Neuronal stem cell (in vitro differentiated cells): Measurements from ENCODE around the gene ZSCAN32.

ENCODE experiments used
- DNase-seq: peaks from one replicate; pipeline ENCODE4 v3.0.0-alpha.2; 2013; ENCODE audit warnings: low spot score
- H2AFZ ChIP-seq: one replicate; pipeline ENCODE4 v1.6.1; 2013; ENCODE audit warnings: mild to moderate bottlenecking, low read length, inconsistent platforms
- H2AK5ac ChIP-seq: 2 replicates; pipeline ENCODE4 v1.6.1; 2013; ENCODE audit warnings: low read depth, mild to moderate bottlenecking, inconsistent platforms, low read length, moderate library complexity, mixed read lengths
- H2BK120ac ChIP-seq: 2 replicates; pipeline ENCODE4 v1.6.1; 2013; ENCODE audit warnings: low read depth, mild to moderate bottlenecking, inconsistent platforms, low read length, moderate library complexity, mixed read lengths
- H2BK12ac ChIP-seq: one replicate; pipeline ENCODE4 v1.6.1; 2013; ENCODE audit warnings: low read length, inconsistent platforms
- H2BK15ac ChIP-seq: 2 replicates; pipeline ENCODE4 v1.6.1; 2013; ENCODE audit warnings: mild to moderate bottlenecking, low read length, inconsistent platforms, mixed read lengths
- H2BK5ac ChIP-seq: one replicate; pipeline ENCODE4 v1.6.1; 2013; ENCODE audit warnings: inconsistent platforms, mild to moderate bottlenecking, low read length, moderate library complexity
- H3K14ac ChIP-seq: one replicate; pipeline ENCODE4 v1.6.1; 2013; ENCODE audit warnings: low read length, inconsistent platforms
- H3K18ac ChIP-seq: 2 replicates; pipeline ENCODE4 v1.6.1; 2013; ENCODE audit warnings: low read length, inconsistent platforms
- H3K23ac ChIP-seq: 2 replicates; pipeline ENCODE4 v1.6.1; 2013; ENCODE audit warnings: low read depth, mild to moderate bottlenecking, mixed read lengths, low read length, inconsistent platforms; ENCODE audit not compliant: poor library complexity
- H3K27ac ChIP-seq: replicated peaks from 3 replicates; pipeline ENCODE4 v1.5.1; 2013; ENCODE audit warnings: low read length, inconsistent platforms
- H3K27me3 ChIP-seq, 3 experiments: 2 replicates each; pipeline ENCODE4 v1.6.1; 2013; ENCODE audit warnings: low read length in 3 of 3, mild to moderate bottlenecking in 2 of 3, inconsistent platforms in 1 of 3, low read depth in 1 of 3, mixed read lengths in 1 of 3, moderate library complexity in 1 of 3; ENCODE audit not compliant: control insufficient read depth in 3 of 3, insufficient read depth in 3 of 3
- H3K36me3 ChIP-seq, 2 donors: replicated peaks in 1 of 2; 2 replicates each; pipeline ENCODE4 v1.6.1; 2013; ENCODE audit warnings: low read length in 2 of 2; ENCODE audit not compliant: control insufficient read depth in 2 of 2, insufficient read depth in 2 of 2
- H3K4ac ChIP-seq: 2 replicates; pipeline ENCODE4 v1.6.1; 2013; ENCODE audit warnings: inconsistent platforms, mild to moderate bottlenecking, low read length, moderate library complexity
- H3K4me1 ChIP-seq, 2 donors: 1 replicate in 1 of 2; 2 replicates in 1 of 2; pipeline ENCODE4 v1.6.1; 2013; ENCODE audit warnings: low read length in 2 of 2, low read depth in 1 of 2; ENCODE audit not compliant: control insufficient read depth in 2 of 2, insufficient read depth in 1 of 2
- H3K4me2 ChIP-seq: one replicate; pipeline ENCODE4 v1.6.1; 2013; ENCODE audit warnings: mild to moderate bottlenecking, low read length, inconsistent platforms; ENCODE audit not compliant: insufficient read depth, poor library complexity, severe bottlenecking
- H3K4me3 ChIP-seq, 2 donors: 2 replicates each; pipeline ENCODE4 v1.5.1; 2013; ENCODE audit warnings: low read length in 2 of 2, mild to moderate bottlenecking in 2 of 2, inconsistent platforms in 1 of 2, moderate library complexity in 1 of 2
- H3K79me1 ChIP-seq: one replicate; pipeline ENCODE4 v1.6.1; 2013; ENCODE audit warnings: low read depth, mild to moderate bottlenecking, inconsistent platforms, low read length, moderate library complexity
- H3K9ac ChIP-seq: one replicate; pipeline ENCODE4 v1.6.1; 2013; ENCODE audit warnings: mild to moderate bottlenecking, low read depth, low read length, inconsistent platforms; ENCODE audit not compliant: poor library complexity
- H3K9me3 ChIP-seq, 2 donors: replicated peaks in 1 of 2; 2 replicates each; pipeline versions ENCODE3 to v1.6.1; 2013; ENCODE audit warnings: low read length in 2 of 2, mild to moderate bottlenecking in 2 of 2, inconsistent platforms in 1 of 2, low read depth in 1 of 2, mixed read lengths in 1 of 2, moderate library complexity in 1 of 2; ENCODE audit not compliant: control insufficient read depth in 2 of 2, insufficient read depth in 1 of 2
- H4K8ac ChIP-seq: one replicate; pipeline ENCODE4 v1.6.1; 2013; ENCODE audit warnings: low read depth, mild to moderate bottlenecking, inconsistent platforms, low read length, moderate library complexity
- H4K91ac ChIP-seq: one replicate; pipeline ENCODE4 v1.6.1; 2013; ENCODE audit warnings: low read length, low read depth, mild to moderate bottlenecking, inconsistent platforms; ENCODE audit not compliant: poor library complexity
- WGBS, 2 donors: extraction: QIAGEN DNeasy Blood & Tissue Kit; methylation state at CpG; one replicate each; pipeline ENCODE4 v1.1.7; 2013; ENCODE audit warnings: missing lambda C conversion rate in 2 of 2, mixed read lengths in 1 of 2; ENCODE audit not compliant: insufficient read length in 2 of 2, insufficient replicate concordance in 1 of 2; ENCODE audit errors: extremely low coverage in 2 of 2; 5-methylcytosine and 5-hydroxymethylcytosine counted together

Gene ZSCAN32

DNA sequence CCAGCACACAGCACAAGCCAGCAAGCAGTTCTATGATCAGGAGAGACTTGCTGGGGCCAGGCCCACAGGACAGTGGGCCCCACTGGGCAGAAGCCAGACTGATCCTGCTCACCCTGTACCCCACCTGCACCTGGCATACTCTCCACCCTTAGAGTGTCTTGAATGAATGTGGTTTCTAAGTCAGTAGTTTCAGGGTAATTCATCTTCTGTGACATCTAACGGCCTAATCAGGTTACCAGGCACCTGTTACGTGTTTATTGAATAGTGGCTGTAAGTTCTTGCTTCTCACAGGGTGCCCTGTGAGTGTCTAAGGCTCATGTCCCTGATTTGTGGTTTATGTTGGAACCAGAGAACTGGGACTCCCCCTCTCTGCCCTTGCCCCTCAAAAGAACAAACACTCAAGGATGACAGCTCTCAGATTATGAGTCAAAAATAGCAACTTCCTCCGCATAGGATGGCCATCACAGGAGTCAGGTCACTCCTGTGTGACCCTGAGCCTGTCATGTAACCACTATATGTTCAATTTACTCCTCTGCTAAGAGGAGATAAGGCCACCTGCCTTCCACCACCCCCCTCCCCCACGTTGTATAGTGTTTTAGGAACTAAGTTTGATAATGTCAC is 52.1 kb downstream of the ZSCAN32 start:
- no peak overlapping the region for H3K4me3 ChIP-seq
- no peak overlapping the region for H3K23ac ChIP-seq
- H3K27ac ChIP-seq: no peak overlapping the region
- no peak overlapping the region for H3K14ac ChIP-seq
- H3K79me1 ChIP-seq: no peaks in the 10 kb centered on the region
- H3K4me1 ChIP-seq: no peaks in the 10 kb centered on the region
- no peak overlapping the region for H3K18ac ChIP-seq
- H2BK15ac ChIP-seq: no peak overlapping the region
- H3K9ac ChIP-seq: no peak overlapping the region
- no peaks in the 10 kb centered on the region for H3K36me3 ChIP-seq
- no peak overlapping the region for H2AK5ac ChIP-seq
- no peak overlapping the region for H4K91ac ChIP-seq
- H3K4ac ChIP-seq: no peak overlapping the region
- WGBS, 2 donors: no CpG with 5 or more reads among the region's 4 CpGs
- no peak overlapping the region for H2BK12ac ChIP-seq
- no peak overlapping the region for H2AFZ ChIP-seq
- no peak overlapping the region for H4K8ac ChIP-seq
- H3K4me2 ChIP-seq: no peak overlapping the region
- H3K9me3 ChIP-seq: peaks cover 0 to 4% of the 10 kb centered on the region in 2 donors
- DNase-seq: no peak
- peaks cover 0 to 4% (median 1%) of the 10 kb centered on the region in 3 experiments for H3K27me3 ChIP-seq
- no peak overlapping the region for H2BK5ac ChIP-seq
- H2BK120ac ChIP-seq: no peak overlapping the region

DNA sequence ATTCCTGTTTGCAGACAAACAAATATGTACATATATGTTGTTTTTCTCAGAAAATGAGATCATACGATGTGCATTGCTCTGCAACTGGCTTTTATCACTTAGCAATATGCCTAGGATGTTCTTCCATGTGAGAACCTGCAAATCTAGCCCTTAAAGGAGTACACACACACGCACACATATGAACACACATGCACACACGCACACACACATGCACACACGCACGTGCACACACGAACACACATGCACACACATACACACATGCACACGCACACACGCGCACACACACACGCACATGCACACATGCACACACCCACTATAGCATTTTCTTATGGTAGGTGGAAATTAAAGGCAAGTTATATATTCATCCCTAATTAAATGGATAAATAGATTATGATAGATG is 53.2 kb downstream of the ZSCAN32 start:
- Histone ChIP-seq H3K4me2 (no peak overlapping the region), H3K36me3 (no peaks in the 10 kb centered on the region), H3K9ac (no peak overlapping the region), H3K4ac (no peak overlapping the region), H2BK15ac (no peak overlapping the region), H3K27me3 (peaks cover 0 to 4% (median 1%) of the 10 kb centered on the region in 3 experiments), H3K4me1 (no peaks in the 10 kb centered on the region), H2AFZ (no peak overlapping the region), H2BK5ac (no peak overlapping the region), H3K18ac (no peak overlapping the region), H3K23ac (no peak overlapping the region), H2BK120ac (no peak overlapping the region), H3K9me3 (peaks cover 0 to 4% of the 10 kb centered on the region in 2 donors), H3K79me1 (no peaks in the 10 kb centered on the region), H4K91ac (no peak overlapping the region), H2BK12ac (no peak overlapping the region), H4K8ac (no peak overlapping the region), H3K14ac (no peak overlapping the region), H2AK5ac (no peak overlapping the region), H3K4me3 (peak overlapping the region in 1 of 2 donors; percentile 75), H3K27ac (no peak overlapping the region)
- no peak for DNase-seq
- WGBS, 2 donors: no CpG with 5 or more reads among the region's 10 CpGs

DNA sequence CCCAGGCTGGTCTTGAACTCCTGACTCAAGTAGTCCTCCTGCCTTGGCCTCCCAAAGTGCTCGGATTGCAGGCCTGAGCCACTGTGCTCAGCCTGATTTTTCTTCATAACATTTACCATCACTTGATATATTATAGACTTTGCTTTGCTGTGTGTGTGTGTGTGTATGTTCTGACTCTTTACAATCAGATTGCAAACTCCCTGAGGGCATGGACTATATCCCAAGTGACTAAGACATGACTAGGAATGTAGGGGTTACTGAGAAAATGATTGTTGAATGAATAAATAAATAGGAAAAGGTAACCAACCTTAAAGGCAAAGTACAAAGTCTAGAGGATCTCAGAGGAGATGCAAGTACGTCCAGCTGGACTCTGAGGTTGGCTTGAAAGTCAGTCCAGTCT is 54.8 kb downstream of the ZSCAN32 start:
- Histone ChIP-seq H2BK12ac (no peak overlapping the region), H3K9ac (no peak overlapping the region), H2AFZ (no peak overlapping the region), H3K36me3 (no peaks in the 10 kb centered on the region), H3K14ac (no peak overlapping the region), H4K91ac (no peak overlapping the region), H3K23ac (no peak overlapping the region), H3K4ac (no peak overlapping the region), H4K8ac (no peak overlapping the region), H3K4me1 (no peaks in the 10 kb centered on the region), H2AK5ac (no peak overlapping the region), H2BK120ac (no peak overlapping the region), H3K27ac (no peak overlapping the region), H3K18ac (no peak overlapping the region), H2BK15ac (no peak overlapping the region), H3K4me3 (no peak overlapping the region), H3K79me1 (no peaks in the 10 kb centered on the region), H2BK5ac (no peak overlapping the region), H3K4me2 (no peak overlapping the region), H3K27me3 (peaks cover 0 to 4% (median 1%) of the 10 kb centered on the region in 3 experiments), H3K9me3 (peaks cover 0 to 4% of the 10 kb centered on the region in 2 donors)
- DNase-seq: no peak
- WGBS, 2 donors: no CpG with 5 or more reads among the region's 2 CpGs
